GM15510 (cell line): ENCODE measurements around the gene CACHD1.

Experiments used
- POLR2A ChIP-seq: IDR thresholded peaks from 3 replicates; pipeline ENCODE4 v1.6.1; 2011; ENCODE audit warnings: borderline replicate concordance; ENCODE audit not compliant: insufficient read length; ENCODE audit errors: extremely low read depth

The CACHD1 gene

GRCh38 chr1:64482720-64483119 is 12.8 kb downstream of the CACHD1 start:
- TF ChIP-seq POLR2A, result no peak

- no peak for TF ChIP-seq POLR2A
Observed at GRCh38 chr1:64483731-64484414, 13.9 kb downstream of the CACHD1 start.

GRCh38 chr1:64484651-64485050 is 14.7 kb downstream of the CACHD1 start:
- no peak for TF ChIP-seq POLR2A

- TF ChIP-seq POLR2A, result no peak
Observed at GRCh38 chr1:64486193-64486592, 16.3 kb downstream of the CACHD1 start.

- TF ChIP-seq POLR2A, result no peak
Observed at GRCh38 chr1:64487061-64487460, 17.1 kb downstream of the CACHD1 start.

GRCh38 chr1:64488862-64489261 is 18.9 kb downstream of the CACHD1 start:
- TF ChIP-seq POLR2A, result no peak

- TF ChIP-seq POLR2A, result no peak
Observed at GRCh38 chr1:64489707-64490106, 19.8 kb downstream of the CACHD1 start.

- no peak for TF ChIP-seq POLR2A
Observed at GRCh38 chr1:64490213-64490818, 20.4 kb downstream of the CACHD1 start.

- no peak for TF ChIP-seq POLR2A
Observed at GRCh38 chr1:64492424-64492823, 22.5 kb downstream of the CACHD1 start.

- no peak for TF ChIP-seq POLR2A
Observed at GRCh38 chr1:64493831-64494230, 23.9 kb downstream of the CACHD1 start.

GRCh38 chr1:64494659-64495058 is 24.7 kb downstream of the CACHD1 start:
- TF ChIP-seq POLR2A, result no peak

- TF ChIP-seq POLR2A, result no peak
Observed at GRCh38 chr1:64495878-64496277, 25.9 kb downstream of the CACHD1 start.

GRCh38 chr1:64496606-64497005 is 26.7 kb downstream of the CACHD1 start:
- no peak for TF ChIP-seq POLR2A

GRCh38 chr1:64497088-64497883 is 27.4 kb downstream of the CACHD1 start:
- TF ChIP-seq POLR2A, result no peak

GRCh38 chr1:64498325-64498724 is 28.4 kb downstream of the CACHD1 start:
- no peak for TF ChIP-seq POLR2A
